Activated naive CD8-positive, alpha-beta T cell treated with anti-CD3 and anti-CD28 coated beads, Interleukin-2, amount 50 U/mL, for 24 hours (primary cell): ENCODE results near the gene RAB23.

Source experiments
- ATAC-seq: fragments of 150-1000 bp; cut with Tn5 transposase; one replicate; pipeline ENCODE4 v1.10.0; 2021
- DNase-seq: peaks from one replicate; pipeline ENCODE4 v3.0.0; 2021
- H3K27ac Mint-ChIP-seq: one replicate; pipeline ENCODE4 v1.8.0; 2021; ENCODE audit warnings: mild to moderate bottlenecking, mixed read lengths
- H3K27me3 Mint-ChIP-seq: one replicate; pipeline ENCODE4 v1.8.0; 2021; ENCODE audit warnings: mixed read lengths
- H3K36me3 Mint-ChIP-seq: one replicate; pipeline ENCODE4 v1.8.0; 2021; ENCODE audit warnings: low read depth, mixed read lengths
- H3K4me1 Mint-ChIP-seq: one replicate; pipeline ENCODE4 v1.8.0; 2021; ENCODE audit warnings: mixed read lengths
- H3K4me3 Mint-ChIP-seq: one replicate; pipeline ENCODE4 v1.8.0; 2021; ENCODE audit warnings: mild to moderate bottlenecking, moderate library complexity, mixed read lengths
- H3K9me3 Mint-ChIP-seq: one replicate; pipeline ENCODE4 v1.8.0; 2021; ENCODE audit warnings: mixed read lengths

The RAB23 gene

DNA sequence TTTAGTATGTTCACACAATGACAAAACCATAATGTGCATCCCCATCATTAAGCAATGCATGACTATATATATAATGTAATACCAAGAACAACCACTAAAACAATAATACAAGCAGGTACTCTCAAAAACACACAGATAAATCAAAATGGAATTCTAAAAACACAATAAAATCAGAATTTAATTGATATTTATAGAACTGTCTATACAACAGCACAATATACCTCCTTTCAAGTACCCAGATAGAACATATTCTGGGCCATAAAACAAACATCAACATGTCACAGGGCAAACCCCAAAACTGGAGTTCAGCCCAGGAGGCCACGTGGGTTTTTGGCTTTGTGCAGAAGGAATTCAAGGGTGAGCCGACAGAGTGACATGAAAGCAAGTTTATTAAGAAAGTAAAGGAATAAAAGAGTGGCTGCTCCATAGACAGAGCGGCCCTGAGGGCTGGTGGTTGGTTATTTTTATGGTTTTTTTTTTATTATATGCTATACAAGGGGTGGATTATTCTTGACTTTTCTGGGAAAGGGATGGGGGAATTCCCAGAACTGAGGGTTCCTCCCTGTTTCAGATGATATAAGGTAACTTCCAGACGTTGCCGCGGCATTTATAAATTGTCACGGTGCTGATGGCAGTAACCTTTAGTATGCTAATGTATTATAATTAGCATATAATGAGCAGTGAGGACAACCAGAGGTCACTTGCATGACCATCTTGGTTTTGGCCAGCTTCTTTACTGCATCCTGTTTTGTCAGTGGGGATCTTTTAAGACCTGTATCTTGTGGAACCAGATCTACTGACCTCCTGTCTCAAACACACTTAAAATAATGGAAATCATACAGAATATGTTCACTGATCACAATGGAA is 5.6 kb downstream of the RAB23 start:
- Mint-ChIP-seq H3K27ac (no peak overlapping the region), H3K4me3 (no peak overlapping the region), H3K4me1 (peaks cover 18% of the 10 kb centered on the region), H3K27me3 (peaks cover 20% of the 10 kb centered on the region), H3K36me3 (peaks cover 3% of the 10 kb centered on the region), H3K9me3 (no peaks in the 10 kb centered on the region)
- DNase-seq, result no peak
- no peak for ATAC-seq

DNA sequence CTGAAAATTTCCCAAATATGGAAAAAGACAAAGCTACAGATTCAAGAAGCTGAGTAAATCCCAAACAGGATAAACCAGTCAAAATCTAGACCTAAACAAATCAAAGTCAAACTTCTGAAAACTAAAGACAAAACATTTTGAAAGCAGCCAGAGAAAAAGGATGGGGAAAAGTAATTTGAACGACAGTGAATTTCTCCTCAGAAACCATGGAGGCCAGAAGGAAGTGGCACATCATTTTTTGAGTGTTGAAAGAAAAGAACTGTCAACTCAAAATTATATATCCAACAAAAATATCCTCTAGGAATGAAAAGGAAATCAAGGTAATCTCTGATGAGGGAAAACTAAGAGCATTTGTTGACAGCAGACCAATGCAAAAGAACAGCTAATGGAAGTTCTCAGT is 6.8 kb downstream of the RAB23 start:
- no peaks in the 10 kb centered on the region for H3K9me3 Mint-ChIP-seq
- H3K27me3 Mint-ChIP-seq, result peaks cover 13% of the 10 kb centered on the region
- DNase-seq (no peak), ATAC-seq (no peak)
- H3K4me1 Mint-ChIP-seq, result peaks cover 12% of the 10 kb centered on the region
- no peak overlapping the region for H3K27ac Mint-ChIP-seq
- peaks cover 3% of the 10 kb centered on the region for H3K36me3 Mint-ChIP-seq
- H3K4me3 Mint-ChIP-seq, result no peak overlapping the region

DNA sequence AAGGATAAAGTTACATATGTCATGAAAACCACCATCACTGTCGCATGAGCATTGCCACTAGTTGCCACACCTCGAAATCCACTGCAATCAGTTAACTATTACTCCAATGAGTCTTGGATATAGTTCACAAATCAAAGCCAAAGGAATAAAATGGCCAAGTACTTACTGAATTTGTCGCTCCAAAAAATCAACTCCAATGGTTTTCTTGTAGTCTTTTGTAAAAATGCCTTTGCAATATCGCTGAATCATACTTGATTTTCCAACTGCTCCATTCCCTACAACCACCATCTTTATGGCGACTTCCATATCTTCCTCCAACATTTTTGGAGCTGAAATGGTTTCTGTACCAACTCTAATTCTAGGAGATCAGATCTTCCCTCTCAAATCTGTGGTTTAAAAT is 12.0 kb downstream of the RAB23 start:
- H3K4me1 Mint-ChIP-seq, result peaks cover 26% of the 10 kb centered on the region
- no peaks in the 10 kb centered on the region for H3K9me3 Mint-ChIP-seq
- no peak overlapping the region for H3K4me3 Mint-ChIP-seq
- peaks cover 1% of the 10 kb centered on the region for H3K36me3 Mint-ChIP-seq
- no peak for ATAC-seq
- H3K27ac Mint-ChIP-seq, result no peak overlapping the region
- H3K27me3 Mint-ChIP-seq, result no peaks in the 10 kb centered on the region
- DNase-seq, result no peak

DNA sequence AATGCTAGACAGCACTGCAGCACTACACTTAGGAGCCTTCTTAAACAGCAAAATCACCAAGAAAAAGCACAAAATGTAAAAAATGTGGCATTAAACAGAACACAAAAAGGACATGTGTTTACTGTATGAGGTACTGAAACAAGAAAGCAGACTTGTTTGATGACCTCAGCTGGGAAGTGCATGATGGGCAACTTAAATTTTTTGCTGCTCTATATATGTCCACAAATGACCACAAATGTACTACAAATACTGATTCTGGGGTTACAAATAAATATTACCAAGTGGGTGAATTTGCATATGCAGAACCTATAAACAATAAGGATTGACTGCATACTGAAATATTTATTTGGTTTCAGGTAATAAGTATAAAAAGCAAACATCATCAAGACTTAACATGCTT is 13.1 kb downstream of the RAB23 start:
- H3K9me3 Mint-ChIP-seq, result no peaks in the 10 kb centered on the region
- H3K4me1 Mint-ChIP-seq, result peaks cover 18% of the 10 kb centered on the region
- no peak for DNase-seq
- no peak for ATAC-seq
- H3K27me3 Mint-ChIP-seq, result no peaks in the 10 kb centered on the region
- H3K36me3 Mint-ChIP-seq, result no peaks in the 10 kb centered on the region
- no peak overlapping the region for H3K27ac Mint-ChIP-seq
- no peak overlapping the region for H3K4me3 Mint-ChIP-seq

DNA sequence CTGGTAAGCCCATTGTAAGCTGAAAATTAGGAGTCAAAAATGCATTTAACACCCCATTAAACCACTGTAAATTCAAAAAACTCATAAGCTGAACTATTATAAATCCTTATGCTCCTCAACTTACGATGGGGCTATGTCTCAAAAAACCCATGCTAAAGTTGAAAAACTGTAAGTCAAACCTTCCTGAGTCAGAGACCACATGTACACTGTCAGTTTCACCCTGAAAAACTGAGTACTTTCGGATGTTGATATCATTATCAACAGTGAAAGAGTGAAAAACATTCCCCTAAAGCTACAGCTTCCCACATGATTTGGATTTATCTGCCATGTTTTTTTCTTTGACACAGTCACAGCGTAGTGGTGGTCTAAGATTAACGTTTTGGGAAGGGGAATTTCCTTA is 14.2 kb downstream of the RAB23 start:
- Mint-ChIP-seq H3K36me3 (no peaks in the 10 kb centered on the region), H3K4me3 (no peak overlapping the region), H3K27me3 (no peaks in the 10 kb centered on the region), H3K9me3 (no peaks in the 10 kb centered on the region), H3K4me1 (peaks cover 17% of the 10 kb centered on the region), H3K27ac (no peak overlapping the region)
- ATAC-seq, result peak; percentile 54
- no peak for DNase-seq

DNA sequence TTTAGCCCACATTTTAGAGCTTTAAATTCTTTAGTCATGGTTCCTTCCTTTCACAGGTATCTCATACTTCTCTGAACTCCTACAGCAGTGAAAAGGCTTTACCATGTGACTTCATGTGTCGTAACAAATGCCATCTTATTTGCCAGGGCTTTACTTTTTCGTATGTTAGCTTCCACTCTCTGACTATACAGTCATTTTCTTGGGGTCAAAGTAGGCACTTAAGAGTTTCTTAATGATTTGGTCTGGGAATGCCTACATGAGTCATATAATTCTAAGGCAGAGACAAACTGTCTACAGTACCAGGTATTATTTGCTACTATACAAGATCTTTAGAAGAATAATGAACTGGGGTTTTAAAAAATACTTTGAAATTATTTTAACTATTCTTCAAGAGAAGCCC is 15.0 kb downstream of the RAB23 start:
- Mint-ChIP-seq H3K4me1 (peaks cover 17% of the 10 kb centered on the region), H3K9me3 (no peaks in the 10 kb centered on the region), H3K4me3 (no peak overlapping the region), H3K27me3 (no peaks in the 10 kb centered on the region), H3K27ac (no peak overlapping the region), H3K36me3 (no peaks in the 10 kb centered on the region)
- peak; percentile 69 for ATAC-seq
- no peak for DNase-seq

DNA sequence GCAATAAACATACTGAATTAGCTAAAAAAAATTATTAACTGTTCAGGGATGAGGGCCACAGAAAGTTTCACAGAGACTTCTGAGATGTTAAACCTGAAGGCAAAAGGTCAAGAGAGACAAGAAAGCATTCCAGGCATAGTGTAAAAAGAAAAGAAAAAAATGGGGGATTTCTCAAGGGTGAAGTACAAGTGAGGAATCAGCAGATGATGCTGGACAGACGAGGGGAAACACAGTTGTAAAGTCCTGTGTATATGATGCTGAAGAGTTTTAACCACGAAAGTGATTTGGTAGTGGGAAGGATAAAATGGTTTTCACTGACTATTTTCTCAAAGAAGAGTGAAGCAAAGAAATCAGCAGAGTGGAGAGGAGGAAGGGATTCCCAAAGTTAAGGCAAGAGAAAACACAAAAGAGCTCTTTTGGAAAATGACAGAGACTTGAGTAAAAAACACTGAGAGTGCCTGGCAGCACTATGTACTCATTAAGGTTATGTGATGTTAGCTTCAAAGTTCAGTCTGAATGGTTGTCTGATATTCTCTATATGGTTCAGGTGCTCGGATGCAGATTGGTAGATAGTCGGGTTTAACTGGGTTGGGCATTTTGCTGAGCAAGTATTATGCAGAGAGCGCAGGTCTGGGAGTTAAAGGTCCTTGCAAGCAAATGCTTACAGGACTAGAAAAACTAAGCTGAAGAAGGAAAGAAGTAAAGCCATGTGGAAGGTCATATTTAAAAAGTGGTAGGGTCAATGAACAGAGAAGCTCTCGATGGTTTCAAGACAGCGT is 16.4 kb downstream of the RAB23 start:
- no peaks in the 10 kb centered on the region for H3K27me3 Mint-ChIP-seq
- H3K9me3 Mint-ChIP-seq, result no peaks in the 10 kb centered on the region
- no peak for DNase-seq
- peaks cover 17% of the 10 kb centered on the region for H3K4me1 Mint-ChIP-seq
- no peak overlapping the region for H3K27ac Mint-ChIP-seq
- H3K4me3 Mint-ChIP-seq, result no peak overlapping the region
- no peaks in the 10 kb centered on the region for H3K36me3 Mint-ChIP-seq
- no peak for ATAC-seq

DNA sequence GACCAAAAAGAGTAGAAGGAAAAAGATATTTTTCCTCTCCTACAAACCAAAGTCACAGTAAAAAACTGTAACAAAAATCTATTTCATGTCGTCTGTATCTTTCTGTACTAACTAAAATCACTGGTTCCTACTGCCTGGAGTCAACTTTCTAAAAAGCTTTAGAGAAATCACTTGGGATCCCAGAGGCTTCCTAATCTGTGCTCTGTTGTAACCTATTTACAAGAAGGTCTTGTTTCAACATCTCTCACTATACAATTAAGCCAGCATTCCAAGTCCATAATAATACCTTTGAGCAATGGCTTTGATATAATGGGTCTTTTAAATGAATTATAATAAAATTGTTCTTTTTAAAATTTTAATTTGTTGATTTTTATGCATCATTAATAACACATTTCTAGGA is 20.4 kb downstream of the RAB23 start:
- Mint-ChIP-seq H3K36me3 (no peaks in the 10 kb centered on the region), H3K9me3 (no peaks in the 10 kb centered on the region), H3K27ac (no peak overlapping the region), H3K27me3 (no peaks in the 10 kb centered on the region), H3K4me1 (peaks cover 4% of the 10 kb centered on the region), H3K4me3 (no peak overlapping the region)
- no peak for ATAC-seq
- DNase-seq, result no peak

DNA sequence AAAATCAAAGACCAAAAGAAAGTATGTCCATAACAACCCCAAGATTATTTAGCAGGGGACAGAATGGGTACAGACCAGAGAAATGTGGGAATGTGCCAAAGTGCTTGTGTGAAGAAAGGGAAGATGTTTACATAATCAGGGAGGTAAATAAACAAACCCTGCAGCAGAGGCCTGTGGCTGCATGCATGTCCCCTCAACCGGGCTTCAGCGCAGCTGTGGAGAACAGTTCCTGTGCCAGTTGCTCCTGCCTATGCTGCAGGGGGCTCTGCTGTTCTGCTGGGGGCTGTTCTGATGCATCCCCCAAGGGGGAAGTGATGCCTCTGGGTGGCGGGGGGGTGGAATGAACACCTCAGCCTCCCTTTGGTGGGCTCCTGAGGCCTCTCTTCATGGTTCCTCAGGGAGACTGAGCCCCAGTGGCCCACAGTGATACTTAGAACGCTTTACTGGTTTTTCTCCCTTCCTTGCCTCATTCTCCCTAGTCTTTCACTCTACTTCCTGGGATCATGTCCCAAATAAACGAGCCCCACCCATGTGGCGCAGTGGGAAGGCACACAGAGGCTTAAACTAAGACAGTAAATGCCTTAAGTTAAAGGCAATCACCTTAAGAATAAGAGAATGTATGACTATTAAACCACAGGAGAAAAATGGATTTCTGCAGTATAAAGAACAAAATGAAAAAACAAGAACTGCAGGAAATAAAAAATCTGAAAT is 23.0 kb downstream of the RAB23 start:
- no peak for DNase-seq
- no peak overlapping the region for H3K27ac Mint-ChIP-seq
- H3K4me3 Mint-ChIP-seq, result no peak overlapping the region
- no peaks in the 10 kb centered on the region for H3K27me3 Mint-ChIP-seq
- H3K4me1 Mint-ChIP-seq, result no peaks in the 10 kb centered on the region
- no peaks in the 10 kb centered on the region for H3K9me3 Mint-ChIP-seq
- no peak for ATAC-seq
- no peaks in the 10 kb centered on the region for H3K36me3 Mint-ChIP-seq

DNA sequence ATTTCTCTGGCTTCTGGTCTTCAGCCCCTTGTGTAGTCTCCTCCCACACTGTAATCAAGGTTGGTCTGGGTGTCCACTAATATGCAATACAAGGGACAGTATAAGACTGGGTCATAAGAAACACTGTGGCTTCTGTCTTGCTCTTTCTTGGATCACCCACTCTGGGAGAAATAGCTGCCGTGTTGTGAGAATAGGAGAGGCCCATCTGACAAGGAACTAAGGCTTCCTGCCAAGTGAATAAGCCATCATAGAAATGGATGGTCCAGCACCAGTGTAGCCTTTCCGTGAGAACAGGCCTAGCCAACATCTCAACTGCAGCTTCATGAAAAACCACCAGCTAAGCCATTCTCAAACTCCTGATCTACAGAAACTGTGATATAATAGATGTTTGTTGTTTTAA is 26.6 kb downstream of the RAB23 start:
- H3K4me3 Mint-ChIP-seq, result no peak overlapping the region
- ATAC-seq (no peak), DNase-seq (no peak)
- H3K27me3 Mint-ChIP-seq, result no peaks in the 10 kb centered on the region
- no peaks in the 10 kb centered on the region for H3K9me3 Mint-ChIP-seq
- no peak overlapping the region for H3K27ac Mint-ChIP-seq
- no peaks in the 10 kb centered on the region for H3K4me1 Mint-ChIP-seq
- peaks cover 3% of the 10 kb centered on the region for H3K36me3 Mint-ChIP-seq

DNA sequence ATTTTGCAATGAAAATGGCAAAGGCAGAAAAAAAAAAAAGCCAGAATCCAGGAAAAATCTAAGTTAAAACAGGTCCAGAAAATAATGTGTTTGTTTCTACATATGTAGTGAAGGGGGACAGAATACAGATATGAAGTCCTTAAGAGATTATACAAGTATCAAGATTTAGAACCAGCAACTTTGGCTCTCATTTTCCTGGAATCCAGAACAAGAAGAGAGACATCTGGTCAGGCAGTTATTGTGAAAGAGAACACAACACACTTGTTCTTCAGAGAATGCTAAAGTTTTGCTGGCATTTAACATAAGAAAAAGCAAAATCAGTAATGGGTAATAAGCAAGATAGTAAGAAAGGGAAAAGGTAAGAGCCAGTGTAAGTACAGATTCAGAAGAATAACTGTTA is 28.9 kb downstream of the RAB23 start:
- H3K9me3 Mint-ChIP-seq, result no peaks in the 10 kb centered on the region
- H3K36me3 Mint-ChIP-seq, result peaks cover 3% of the 10 kb centered on the region
- no peak for DNase-seq
- no peak for ATAC-seq
- H3K27me3 Mint-ChIP-seq, result no peaks in the 10 kb centered on the region
- H3K27ac Mint-ChIP-seq, result no peak overlapping the region
- no peak overlapping the region for H3K4me3 Mint-ChIP-seq
- no peaks in the 10 kb centered on the region for H3K4me1 Mint-ChIP-seq

DNA sequence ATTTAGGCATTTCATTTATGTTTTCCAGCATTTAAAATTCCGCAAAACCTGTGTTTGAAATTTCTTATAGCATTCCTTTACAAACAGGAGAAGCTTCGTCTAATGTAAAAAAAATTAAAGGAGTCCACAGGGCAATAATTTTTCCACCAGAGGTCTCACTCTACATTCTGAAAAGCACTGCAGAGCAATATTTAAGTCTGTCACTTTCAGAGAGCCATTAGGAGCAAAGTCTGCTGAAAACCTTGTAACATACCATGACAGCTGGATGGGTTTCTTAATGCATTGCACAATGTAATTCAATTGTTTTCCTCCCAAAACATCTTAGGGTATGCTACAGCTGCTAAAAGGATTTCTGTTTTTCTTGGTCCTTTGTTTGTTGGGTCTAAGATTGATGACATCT is 32.0 kb downstream of the RAB23 start:
- Mint-ChIP-seq H3K36me3 (peaks cover 13% of the 10 kb centered on the region), H3K4me1 (no peaks in the 10 kb centered on the region), H3K4me3 (no peak overlapping the region), H3K27me3 (no peaks in the 10 kb centered on the region), H3K27ac (no peak overlapping the region), H3K9me3 (no peaks in the 10 kb centered on the region)
- no peak for ATAC-seq
- DNase-seq, result no peak

DNA sequence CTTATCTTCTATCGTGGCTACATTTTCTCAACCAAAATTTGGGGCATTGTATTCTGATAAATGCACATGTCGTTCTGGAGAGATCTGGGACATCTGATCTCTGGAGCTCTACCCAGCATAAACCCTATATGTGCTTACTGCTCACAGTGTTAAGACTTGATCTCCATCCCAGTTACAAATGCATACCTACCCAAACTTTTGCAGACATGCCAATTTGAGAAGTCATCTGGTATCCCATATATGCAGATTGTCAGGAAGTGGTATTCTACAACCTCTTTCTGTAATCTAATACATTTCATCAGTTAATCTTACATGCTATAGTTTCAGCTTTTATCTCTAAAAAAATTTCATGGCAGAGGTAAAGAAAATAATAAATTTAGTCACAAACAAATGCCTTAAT is 38.8 kb downstream of the RAB23 start:
- no peaks in the 10 kb centered on the region for H3K4me1 Mint-ChIP-seq
- ATAC-seq (no peak), DNase-seq (no peak)
- H3K9me3 Mint-ChIP-seq, result no peaks in the 10 kb centered on the region
- H3K4me3 Mint-ChIP-seq, result no peak overlapping the region
- H3K27ac Mint-ChIP-seq, result no peak overlapping the region
- peaks cover 28% of the 10 kb centered on the region for H3K36me3 Mint-ChIP-seq
- no peaks in the 10 kb centered on the region for H3K27me3 Mint-ChIP-seq

DNA sequence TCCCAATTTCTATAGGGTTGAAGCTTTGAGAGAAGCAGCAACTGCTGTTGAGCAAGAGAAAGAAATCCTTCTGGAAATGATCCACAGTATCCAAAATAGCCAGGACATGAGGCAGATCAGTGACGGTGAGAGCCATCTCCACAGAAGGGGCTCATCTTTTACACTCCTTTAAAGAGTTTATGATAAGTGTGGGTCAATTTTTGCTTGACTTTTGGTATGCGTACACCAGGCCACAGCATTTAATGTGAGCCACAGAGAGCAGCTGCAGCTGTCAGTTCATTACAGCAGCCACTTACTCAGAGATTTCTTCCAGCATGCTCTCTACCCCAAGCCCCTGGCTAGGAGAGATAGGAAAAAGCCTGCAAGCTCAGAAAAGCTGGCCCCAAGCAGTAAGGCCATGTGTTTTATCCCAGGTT is 40.1 kb downstream of the RAB23 start:
- H3K27ac Mint-ChIP-seq, result no peak overlapping the region

DNA sequence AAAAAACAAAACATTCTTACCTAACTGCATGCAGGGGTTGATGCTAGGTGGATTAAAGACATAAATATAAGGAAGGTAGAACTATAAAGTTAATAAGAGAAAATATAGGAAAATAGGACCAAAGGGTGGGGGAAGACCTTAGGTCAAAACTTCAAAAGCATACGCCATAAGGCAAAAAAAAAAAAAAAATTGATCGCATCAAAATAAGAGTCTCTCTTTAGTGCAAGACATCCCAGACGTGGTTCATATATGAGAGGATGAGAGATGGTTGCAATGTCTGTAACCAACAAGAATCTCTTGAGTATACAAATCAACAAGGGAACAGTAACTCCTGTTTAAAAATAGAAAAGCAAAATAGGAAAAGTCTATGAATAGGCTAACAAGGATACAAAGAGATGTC is 41.5 kb downstream of the RAB23 start:
- ATAC-seq (no peak), DNase-seq (no peak)
- H3K9me3 Mint-ChIP-seq, result no peaks in the 10 kb centered on the region
- no peak overlapping the region for H3K4me3 Mint-ChIP-seq
- no peaks in the 10 kb centered on the region for H3K27me3 Mint-ChIP-seq
- H3K4me1 Mint-ChIP-seq, result peaks cover 3% of the 10 kb centered on the region
- H3K36me3 Mint-ChIP-seq, result peaks cover 25% of the 10 kb centered on the region
- no peak overlapping the region for H3K27ac Mint-ChIP-seq

More for the DNA sequence above, 40.1 kb downstream of the RAB23 start:
- Mint-ChIP-seq H3K9me3 (no peaks in the 10 kb centered on the region), H3K4me1 (peaks cover 3% of the 10 kb centered on the region), H3K4me3 (no peak overlapping the region), H3K27me3 (no peaks in the 10 kb centered on the region), H3K36me3 (peaks cover 28% of the 10 kb centered on the region)
- DNase-seq (no peak), ATAC-seq (no peak)
